Activated T-cell treated with anti-CD3 and anti-CD28 coated beads, Interleukin-2, amount 50 U/mL, for 24 hours (primary cell): ENCODE data around the gene AVL9.

ENCODE experiments used
- DNase-seq: peaks from one replicate; pipeline ENCODE4 v3.0.0-alpha.2; 2020
- H3K27ac Mint-ChIP-seq: 2 replicates; pipeline ENCODE4 v1.8.0; 2020; ENCODE audit warnings: mild to moderate bottlenecking, mixed read lengths
- H3K27me3 Mint-ChIP-seq: 2 replicates; pipeline ENCODE4 v1.8.0; 2020; ENCODE audit warnings: mixed read lengths
- H3K36me3 Mint-ChIP-seq: 2 replicates; pipeline ENCODE4 v1.8.0; 2020; ENCODE audit warnings: low read depth, mixed read lengths
- H3K4me1 Mint-ChIP-seq: 2 replicates; pipeline ENCODE4 v1.8.0; 2020; ENCODE audit warnings: low read depth, mixed read lengths
- H3K4me3 Mint-ChIP-seq: 2 replicates; pipeline ENCODE4 v1.8.0; 2020; ENCODE audit warnings: mild to moderate bottlenecking, moderate library complexity, mixed read lengths
- H3K9me3 Mint-ChIP-seq: 2 replicates; pipeline ENCODE4 v1.8.0; 2020; ENCODE audit warnings: mixed read lengths

The AVL9 gene

GRCh38 chr7:32507414-32507813, 12.1 kb downstream of the AVL9 start:
- Mint-ChIP-seq H3K4me3 (no peak overlapping the region), H3K27ac (peak overlapping the region; percentile 71), H3K9me3 (no peaks in the 10 kb centered on the region), H3K36me3 (peaks cover 59% of the 10 kb centered on the region), H3K4me1 (peaks cover 78% of the 10 kb centered on the region), H3K27me3 (no peaks in the 10 kb centered on the region)
- no peak for DNase-seq

- Mint-ChIP-seq H3K9me3 (peaks cover 1% of the 10 kb centered on the region), H3K4me3 (no peak overlapping the region), H3K4me1 (peaks cover 93% of the 10 kb centered on the region), H3K36me3 (peaks cover 89% of the 10 kb centered on the region), H3K27me3 (no peaks in the 10 kb centered on the region), H3K27ac (peak overlapping the region; percentile 55)
- DNase-seq: no peak
Observed at GRCh38 chr7:32511791-32512190, 16.5 kb downstream of the AVL9 start.

GRCh38 chr7:32513210-32513609, 17.9 kb downstream of the AVL9 start:
- Mint-ChIP-seq H3K27ac (peak overlapping the region; percentile 65), H3K4me1 (peaks cover 84% of the 10 kb centered on the region), H3K4me3 (no peak overlapping the region), H3K27me3 (no peaks in the 10 kb centered on the region), H3K9me3 (peaks cover 7% of the 10 kb centered on the region), H3K36me3 (peaks cover 93% of the 10 kb centered on the region)
- no peak for DNase-seq

- Mint-ChIP-seq H3K4me1 (peaks cover 73% of the 10 kb centered on the region), H3K4me3 (no peak overlapping the region), H3K27me3 (no peaks in the 10 kb centered on the region), H3K36me3 (peaks cover 92% of the 10 kb centered on the region), H3K9me3 (peaks cover 21% of the 10 kb centered on the region), H3K27ac (peak overlapping the region; percentile 70)
- DNase-seq: no peak
Observed at GRCh38 chr7:32515890-32516550, 20.7 kb downstream of the AVL9 start.

GRCh38 chr7:32516551-32517100, 21.3 kb downstream of the AVL9 start:
- Mint-ChIP-seq H3K9me3 (peaks cover 26% of the 10 kb centered on the region), H3K4me1 (peaks cover 71% of the 10 kb centered on the region), H3K27me3 (no peaks in the 10 kb centered on the region), H3K36me3 (peaks cover 92% of the 10 kb centered on the region), H3K27ac (peak overlapping the region; percentile 70), H3K4me3 (no peak overlapping the region)
- no peak for DNase-seq

- Mint-ChIP-seq H3K4me3 (no peak overlapping the region), H3K4me1 (peaks cover 58% of the 10 kb centered on the region), H3K27ac (no peak overlapping the region), H3K27me3 (no peaks in the 10 kb centered on the region), H3K9me3 (peaks cover 26% of the 10 kb centered on the region), H3K36me3 (peaks cover 89% of the 10 kb centered on the region)
- no peak for DNase-seq
Observed at GRCh38 chr7:32518534-32519140, 23.3 kb downstream of the AVL9 start.

GRCh38 chr7:32519763-32520162, 24.5 kb downstream of the AVL9 start:
- Mint-ChIP-seq H3K4me1 (peaks cover 52% of the 10 kb centered on the region), H3K27me3 (no peaks in the 10 kb centered on the region), H3K36me3 (peaks cover 83% of the 10 kb centered on the region), H3K9me3 (peaks cover 26% of the 10 kb centered on the region), H3K4me3 (no peak overlapping the region), H3K27ac (peak overlapping the region; percentile 79)
- no peak for DNase-seq

- H3K4me1 Mint-ChIP-seq: peaks cover 44% of the 10 kb centered on the region
- no peaks in the 10 kb centered on the region for H3K27me3 Mint-ChIP-seq
- no peak overlapping the region for H3K4me3 Mint-ChIP-seq
- peaks cover 67% of the 10 kb centered on the region for H3K36me3 Mint-ChIP-seq
- H3K9me3 Mint-ChIP-seq: peaks cover 19% of the 10 kb centered on the region
- H3K27ac Mint-ChIP-seq: no peak overlapping the region
- DNase-seq: no peak
Observed at GRCh38 chr7:32522746-32523530, 27.6 kb downstream of the AVL9 start.

- H3K9me3 Mint-ChIP-seq: peaks cover 19% of the 10 kb centered on the region
- no peak overlapping the region for H3K27ac Mint-ChIP-seq
- H3K27me3 Mint-ChIP-seq: no peaks in the 10 kb centered on the region
Observed at GRCh38 chr7:32524631-32525030, 29.3 kb downstream of the AVL9 start.

GRCh38 chr7:32525839-32526238, 30.6 kb downstream of the AVL9 start:
- H3K4me1 Mint-ChIP-seq: peaks cover 43% of the 10 kb centered on the region
- H3K9me3 Mint-ChIP-seq: peaks cover 6% of the 10 kb centered on the region
- peak overlapping the region; percentile 18 for H3K27ac Mint-ChIP-seq

More at GRCh38 chr7:32524631-32525030, 29.3 kb downstream of the AVL9 start:
- Mint-ChIP-seq H3K36me3 (peaks cover 62% of the 10 kb centered on the region), H3K4me1 (peaks cover 52% of the 10 kb centered on the region), H3K4me3 (no peak overlapping the region)
- DNase-seq: no peak

GRCh38 chr7:32531402-32531801, 36.1 kb downstream of the AVL9 start:
- Mint-ChIP-seq H3K36me3 (peaks cover 46% of the 10 kb centered on the region), H3K9me3 (no peaks in the 10 kb centered on the region), H3K27me3 (no peaks in the 10 kb centered on the region), H3K4me3 (no peak overlapping the region), H3K27ac (no peak overlapping the region), H3K4me1 (peaks cover 55% of the 10 kb centered on the region)
- no peak for DNase-seq

More at GRCh38 chr7:32525839-32526238, 30.6 kb downstream of the AVL9 start:
- H3K36me3 Mint-ChIP-seq: peaks cover 50% of the 10 kb centered on the region
- H3K4me3 Mint-ChIP-seq: no peak overlapping the region
- no peaks in the 10 kb centered on the region for H3K27me3 Mint-ChIP-seq
- DNase-seq: no peak

- DNase-seq: no peak
- Mint-ChIP-seq H3K9me3 (no peaks in the 10 kb centered on the region), H3K4me1 (peaks cover 56% of the 10 kb centered on the region), H3K27ac (no peak overlapping the region), H3K27me3 (no peaks in the 10 kb centered on the region), H3K4me3 (no peak overlapping the region), H3K36me3 (peaks cover 44% of the 10 kb centered on the region)
Observed at GRCh38 chr7:32532086-32532485, 36.8 kb downstream of the AVL9 start.

- H3K4me1 Mint-ChIP-seq: peaks cover 51% of the 10 kb centered on the region
- peaks cover 42% of the 10 kb centered on the region for H3K36me3 Mint-ChIP-seq
- no peaks in the 10 kb centered on the region for H3K9me3 Mint-ChIP-seq
- no peak overlapping the region for H3K4me3 Mint-ChIP-seq
- no peaks in the 10 kb centered on the region for H3K27me3 Mint-ChIP-seq
- no peak for DNase-seq
- H3K27ac Mint-ChIP-seq: no peak overlapping the region
Observed at GRCh38 chr7:32532716-32533115, 37.4 kb downstream of the AVL9 start.

- H3K4me3 Mint-ChIP-seq: no peak overlapping the region
- H3K4me1 Mint-ChIP-seq: peaks cover 47% of the 10 kb centered on the region
- H3K9me3 Mint-ChIP-seq: no peaks in the 10 kb centered on the region
- peaks cover 36% of the 10 kb centered on the region for H3K36me3 Mint-ChIP-seq
- peak overlapping the region; percentile 47 for H3K27ac Mint-ChIP-seq
- DNase-seq: no peak
- H3K27me3 Mint-ChIP-seq: no peaks in the 10 kb centered on the region
Observed at GRCh38 chr7:32533276-32534029, 38.2 kb downstream of the AVL9 start.
